ENCODE data around the gene EPN3.

Gene EPN3

GRCh38 chr17:50511058-50511457 is 21.5 kb upstream of the EPN3 start:
- DNase-seq (ENCODE audit: low read depth): no peak

- no peak for DNase-seq (ENCODE audit: low read depth)
Measured at GRCh38 chr17:50513495-50513894, 19.0 kb upstream of the EPN3 start.

GRCh38 chr17:50514388-50514787 is 18.1 kb upstream of the EPN3 start:
- DNase-seq (ENCODE audit: low read depth): no peak

- no peak for DNase-seq (ENCODE audit: low read depth)
Measured at GRCh38 chr17:50514936-50515702, 17.4 kb upstream of the EPN3 start.

- no peak for DNase-seq (ENCODE audit: low read depth)
Measured at GRCh38 chr17:50517011-50517410, 15.5 kb upstream of the EPN3 start.

- DNase-seq (ENCODE audit: low read depth): no peak
Measured at GRCh38 chr17:50517504-50518383, 14.8 kb upstream of the EPN3 start.

- no peak for DNase-seq (ENCODE audit: low read depth)
Measured at GRCh38 chr17:50518384-50519023, 14.0 kb upstream of the EPN3 start.

- DNase-seq (ENCODE audit: low read depth): no peak
Measured at GRCh38 chr17:50519141-50519834, 13.2 kb upstream of the EPN3 start.

GRCh38 chr17:50520483-50520882 is 12.1 kb upstream of the EPN3 start:
- DNase-seq (ENCODE audit: low read depth): no peak

- no peak for DNase-seq (ENCODE audit: low read depth)
Measured at GRCh38 chr17:50521514-50521913, 11.0 kb upstream of the EPN3 start.

GRCh38 chr17:50522766-50523165 is 9.8 kb upstream of the EPN3 start:
- no peak for DNase-seq (ENCODE audit: low read depth)

GRCh38 chr17:50523208-50523607 is 9.3 kb upstream of the EPN3 start:
- DNase-seq (ENCODE audit: low read depth): no peak

- DNase-seq (ENCODE audit: low read depth): no peak
Measured at GRCh38 chr17:50524838-50525237, 7.7 kb upstream of the EPN3 start.

GRCh38 chr17:50527155-50527762 is 5.3 kb upstream of the EPN3 start:
- DNase-seq (ENCODE audit: low read depth): no peak

- DNase-seq (ENCODE audit: low read depth): no peak
Measured at GRCh38 chr17:50527949-50528474, 4.5 kb upstream of the EPN3 start.

GRCh38 chr17:50529849-50530248 is 2.7 kb upstream of the EPN3 start:
- no peak for DNase-seq (ENCODE audit: low read depth)

- no peak for DNase-seq (ENCODE audit: low read depth)
Measured at GRCh38 chr17:50531428-50532025, 1.0 kb upstream of the EPN3 start.

- no peak for DNase-seq (ENCODE audit: low read depth)
Measured at GRCh38 chr17:50533185-50533584, 650 bp downstream of the EPN3 start.

- no peak for DNase-seq (ENCODE audit: low read depth)
Measured at GRCh38 chr17:50533720-50534148, 1.2 kb downstream of the EPN3 start.

- no peak for DNase-seq (ENCODE audit: low read depth)
Measured at GRCh38 chr17:50534222-50534978, 1.9 kb downstream of the EPN3 start.
